ENCODE data around the gene C1orf115.

- TF ChIP-seq, protein P1, sequence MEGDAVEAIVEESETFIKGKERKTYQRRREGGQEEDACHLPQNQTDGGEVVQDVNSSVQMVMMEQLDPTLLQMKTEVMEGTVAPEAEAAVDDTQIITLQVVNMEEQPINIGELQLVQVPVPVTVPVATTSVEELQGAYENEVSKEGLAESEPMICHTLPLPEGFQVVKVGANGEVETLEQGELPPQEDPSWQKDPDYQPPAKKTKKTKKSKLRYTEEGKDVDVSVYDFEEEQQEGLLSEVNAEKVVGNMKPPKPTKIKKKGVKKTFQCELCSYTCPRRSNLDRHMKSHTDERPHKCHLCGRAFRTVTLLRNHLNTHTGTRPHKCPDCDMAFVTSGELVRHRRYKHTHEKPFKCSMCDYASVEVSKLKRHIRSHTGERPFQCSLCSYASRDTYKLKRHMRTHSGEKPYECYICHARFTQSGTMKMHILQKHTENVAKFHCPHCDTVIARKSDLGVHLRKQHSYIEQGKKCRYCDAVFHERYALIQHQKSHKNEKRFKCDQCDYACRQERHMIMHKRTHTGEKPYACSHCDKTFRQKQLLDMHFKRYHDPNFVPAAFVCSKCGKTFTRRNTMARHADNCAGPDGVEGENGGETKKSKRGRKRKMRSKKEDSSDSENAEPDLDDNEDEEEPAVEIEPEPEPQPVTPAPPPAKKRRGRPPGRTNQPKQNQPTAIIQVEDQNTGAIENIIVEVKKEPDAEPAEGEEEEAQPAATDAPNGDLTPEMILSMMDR (IDR thresholded peaks at IDR 0.05), result no peak
- TF ChIP-seq POLR2AphosphoS5 (IDR thresholded peaks at IDR 0.05) (no peak), POLR2A (IDR thresholded peaks at IDR 0.05) (no peak), EP300 (IDR thresholded peaks at IDR 0.05) (no peak)
Measured at GRCh38 chr1:220655961-220656740, 34.0 kb upstream of the C1orf115 start.

All from upper lobe of left lung (tissue), 4 donors.